Uterus (tissue), 2 donors: Measurements from ENCODE around the gene TAF15.

Experiments used
- CTCF ChIP-seq, 4 experiments: fragments of 200-600 bp in 2 of 4; fragments of 450-650 bp in 2 of 4; sonication (generic) in 2 of 4; IDR thresholded peaks; one replicate each; pipeline ENCODE4 v1.5.1; 2016 to 2019; ENCODE audit warnings: antibody characterized with exemption in 4 of 4, mild to moderate bottlenecking in 2 of 4, moderate library complexity in 1 of 4
- POLR2A ChIP-seq, 2 donors: fragments of 450-650 bp; IDR thresholded peaks; one replicate each; pipeline ENCODE4 v1.6.1; 2016; ENCODE audit warnings: antibody characterized with exemption in 2 of 2, mild to moderate bottlenecking in 1 of 2, moderate library complexity in 1 of 2

- no peak for TF ChIP-seq CTCF (IDR thresholded peaks at IDR 0.05)
- TF ChIP-seq POLR2A (IDR thresholded peaks at IDR 0.05): no peak
These were observed 56.4 kb downstream of the TAF15 start for GRCh38 chr17:35865412-35866340.
